Cortex of kidney (tissue), 1 donor: ENCODE results near the gene CNTROB.

Experiments
- DNase-seq: peaks from one replicate; lab custom pipeline; 2025; lab: John Stamatoyannopoulos, UW

CNTROB gene

DNA sequence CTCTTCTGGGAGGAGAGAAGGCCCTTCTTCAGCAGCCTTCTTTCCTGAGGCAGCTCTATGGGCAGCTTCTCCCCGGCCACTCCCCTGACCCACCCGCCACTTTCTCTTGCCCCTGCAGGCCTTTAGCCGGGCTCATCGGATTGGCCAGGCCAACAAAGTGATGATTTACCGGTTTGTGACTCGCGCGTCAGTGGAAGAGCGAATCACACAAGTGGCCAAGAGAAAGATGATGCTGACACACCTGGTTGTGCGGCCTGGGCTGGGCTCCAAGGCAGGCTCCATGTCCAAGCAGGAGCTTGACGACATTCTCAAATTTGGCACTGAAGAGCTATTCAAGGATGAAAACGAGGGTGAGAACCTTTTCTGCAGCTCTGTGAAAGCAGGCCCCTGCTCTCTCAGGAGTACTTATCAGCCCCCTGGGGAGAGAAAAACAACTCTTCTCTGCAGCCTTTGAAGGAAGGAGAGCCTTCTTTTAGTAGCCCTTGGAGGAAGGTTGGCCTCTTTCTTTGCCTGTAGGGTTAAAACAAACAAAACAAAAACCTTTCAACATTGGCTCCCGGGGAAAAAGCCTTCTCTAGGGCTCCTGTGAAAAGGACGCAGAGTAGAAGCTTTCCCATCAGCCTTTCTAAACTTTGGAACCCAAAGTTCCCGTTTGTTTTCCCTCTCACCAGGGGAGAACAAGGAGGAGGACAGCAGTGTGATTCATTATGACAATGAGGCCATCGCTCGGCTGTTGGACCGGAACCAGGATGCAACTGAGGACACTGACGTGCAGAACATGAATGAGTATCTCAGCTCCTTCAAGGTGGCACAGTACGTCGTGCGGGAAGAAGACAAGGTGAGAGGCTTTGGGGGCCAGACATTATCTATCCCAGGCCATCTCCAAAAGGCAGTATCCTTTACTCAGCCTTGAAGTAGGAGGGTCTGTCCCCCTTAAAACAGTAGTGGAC lies 28.6 kb upstream of the CNTROB start:
- no peak for DNase-seq

DNA sequence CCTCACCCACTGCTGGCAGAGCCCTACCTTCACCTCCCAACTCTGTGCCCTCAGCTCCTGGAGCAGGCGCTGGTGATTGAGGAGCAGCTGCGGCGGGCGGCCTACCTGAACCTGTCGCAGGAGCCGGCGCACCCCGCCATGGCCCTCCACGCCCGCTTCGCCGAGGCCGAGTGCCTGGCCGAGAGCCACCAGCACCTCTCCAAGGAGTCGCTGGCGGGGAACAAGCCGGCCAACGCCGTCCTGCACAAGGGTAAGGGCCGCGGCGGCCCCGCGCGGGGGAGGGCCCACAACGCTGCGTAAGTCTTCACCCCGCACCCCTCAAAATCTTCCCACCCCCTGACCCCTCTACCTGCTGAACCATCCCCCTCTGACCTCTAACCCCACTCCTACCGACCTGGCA lies 22.9 kb upstream of the CNTROB start:
- no peak for DNase-seq

DNA sequence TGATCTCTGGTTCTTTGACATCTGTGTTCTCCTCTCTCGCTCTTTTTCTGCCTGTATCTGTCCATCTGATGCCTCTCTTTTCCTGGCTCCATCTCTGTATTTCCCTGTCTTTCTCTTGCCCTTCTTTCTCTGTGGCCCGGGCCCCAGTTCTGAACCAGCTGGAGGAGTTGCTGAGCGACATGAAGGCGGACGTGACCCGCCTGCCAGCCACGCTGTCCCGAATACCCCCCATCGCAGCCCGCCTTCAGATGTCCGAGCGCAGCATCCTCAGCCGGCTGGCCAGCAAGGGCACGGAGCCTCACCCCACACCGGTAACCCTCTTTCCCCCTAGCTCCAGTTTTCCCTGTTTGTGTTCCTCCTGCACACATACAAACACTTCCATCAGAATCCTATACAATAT lies 21.7 kb upstream of the CNTROB start:
- DNase-seq = no peak

DNA sequence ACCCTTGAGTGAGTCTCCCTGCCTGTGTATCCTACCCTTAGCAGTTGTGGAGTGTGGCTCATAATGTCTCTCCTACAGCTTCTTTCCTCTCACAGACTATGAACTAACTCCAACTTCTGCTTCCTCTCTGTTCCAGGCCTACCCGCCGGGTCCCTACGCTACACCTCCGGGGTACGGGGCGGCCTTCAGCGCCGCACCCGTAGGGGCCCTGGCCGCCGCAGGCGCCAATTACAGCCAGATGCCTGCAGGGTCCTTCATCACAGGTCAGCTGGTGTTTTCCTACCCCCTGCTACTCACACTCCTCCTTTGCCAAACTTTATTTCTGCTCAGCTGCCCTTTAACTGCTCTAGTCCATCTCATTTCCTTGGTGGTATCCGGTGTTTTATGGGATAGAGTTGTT lies 21.3 kb upstream of the CNTROB start:
- DNase-seq = no peak

DNA sequence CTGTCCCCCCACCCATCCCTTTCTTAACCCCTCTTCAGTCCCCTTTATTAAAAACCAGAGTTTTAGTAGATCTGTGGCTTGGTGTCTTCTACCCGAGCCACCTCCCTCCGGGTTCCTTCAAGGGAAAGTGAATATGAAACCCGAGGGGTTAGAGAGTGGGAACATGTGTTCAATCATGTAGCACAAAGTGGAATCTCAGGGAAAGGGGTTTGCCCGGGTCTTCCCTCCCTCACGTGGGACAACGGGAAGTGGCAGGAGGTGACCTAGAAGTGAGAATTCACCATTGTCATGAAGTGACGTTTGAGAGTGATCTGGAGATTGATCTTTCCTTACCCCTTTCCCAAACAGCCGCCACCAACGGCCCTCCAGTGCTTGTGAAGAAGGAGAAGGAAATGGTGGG lies 20.9 kb upstream of the CNTROB start:
- DNase-seq = no peak

DNA sequence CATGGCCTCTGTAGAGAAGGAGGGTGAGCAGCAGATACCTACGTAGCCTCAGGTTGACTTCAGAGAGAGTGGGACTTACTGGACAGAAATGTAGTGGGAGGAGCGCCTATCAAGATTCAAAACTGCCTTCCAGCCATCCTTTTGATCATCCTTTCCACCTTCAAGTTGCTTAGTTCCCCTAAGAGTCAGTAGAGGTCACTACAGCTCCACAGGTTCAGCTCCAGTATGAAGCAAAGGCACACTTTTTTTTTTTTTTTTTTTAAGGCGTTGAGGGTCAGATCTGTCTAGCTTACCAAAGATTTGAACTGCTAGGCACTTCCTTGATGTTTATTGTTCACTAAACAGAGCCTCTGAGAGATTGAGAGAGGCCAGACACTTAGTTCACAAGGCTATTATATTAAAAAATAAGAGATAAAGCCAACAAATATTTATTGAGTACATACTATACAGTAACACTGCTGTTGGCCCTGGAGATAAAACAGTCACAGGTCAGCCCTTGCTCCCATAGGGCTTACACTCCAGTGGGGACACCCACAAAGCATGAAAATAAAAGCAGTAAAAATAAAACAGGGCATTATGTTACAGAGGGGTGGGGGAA lies 19.0 kb upstream of the CNTROB start:
- no peak for DNase-seq

DNA sequence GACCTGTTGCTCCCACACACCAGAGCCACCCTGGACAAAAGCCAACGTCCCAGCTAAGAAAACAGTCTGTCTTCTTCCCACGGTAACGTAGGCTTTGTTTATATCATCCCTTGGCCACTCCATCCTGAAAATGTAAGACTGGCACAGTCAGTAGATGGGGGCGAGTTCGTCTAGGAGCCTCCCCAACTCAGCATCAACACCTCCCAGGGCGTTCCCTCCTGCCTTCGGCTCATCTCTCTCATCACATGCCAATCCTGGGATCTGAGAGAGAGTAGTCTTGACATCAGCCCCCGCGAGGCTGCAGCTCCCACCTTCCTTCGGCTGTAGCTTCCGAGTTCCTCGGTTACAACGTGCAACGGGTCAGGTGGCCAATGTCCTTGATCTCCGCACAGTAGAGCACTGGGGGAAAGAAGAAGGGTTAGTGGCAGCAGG lies 16.8 kb upstream of the CNTROB start:
- no peak for DNase-seq

DNA sequence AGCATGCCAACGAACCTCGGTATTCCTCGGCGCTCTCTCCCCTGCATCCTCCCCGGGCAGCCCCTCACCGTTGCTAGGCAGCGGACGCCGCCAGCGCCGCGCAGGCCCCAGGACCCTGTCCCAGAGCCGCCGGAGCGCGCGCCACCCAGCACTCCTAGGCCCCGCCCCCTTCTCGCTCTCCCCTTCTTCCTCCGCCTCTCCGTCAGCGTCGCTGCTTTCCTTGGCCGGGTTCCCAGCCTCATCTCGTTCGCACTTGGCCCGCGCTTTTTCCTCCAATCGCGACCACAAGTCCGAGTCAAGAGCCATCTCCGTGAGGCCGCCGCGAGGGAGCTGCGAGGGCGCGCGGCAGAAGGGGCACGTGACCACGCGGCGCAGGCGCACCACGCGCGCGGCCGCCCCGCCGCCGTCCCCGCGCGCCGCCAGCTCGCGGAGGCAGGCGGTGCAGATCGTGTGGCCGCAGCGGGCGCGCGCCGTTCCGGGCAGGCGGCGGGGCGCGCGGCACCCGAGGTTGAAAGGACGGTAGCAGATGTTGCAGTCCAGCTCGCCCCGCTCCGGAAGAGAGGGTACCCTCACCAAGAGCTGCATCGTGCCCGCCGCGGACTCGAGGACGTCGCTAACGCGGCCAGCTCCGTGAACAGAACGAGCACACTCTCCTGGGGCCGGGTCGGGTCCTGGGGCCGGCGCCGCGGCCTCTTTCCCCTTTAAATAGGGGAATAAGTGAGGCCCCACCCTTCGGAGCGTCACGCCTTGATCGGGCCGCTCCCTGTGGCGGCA lies 16.2 kb upstream of the CNTROB start, which contains the start of gene RNF227:
Gene RNF227, minus strand, starts transcription at position 679 of the 774 bp plus-strand sequence. Its CDS starts 94 bp downstream, at position 585.
- no peak for DNase-seq

DNA sequence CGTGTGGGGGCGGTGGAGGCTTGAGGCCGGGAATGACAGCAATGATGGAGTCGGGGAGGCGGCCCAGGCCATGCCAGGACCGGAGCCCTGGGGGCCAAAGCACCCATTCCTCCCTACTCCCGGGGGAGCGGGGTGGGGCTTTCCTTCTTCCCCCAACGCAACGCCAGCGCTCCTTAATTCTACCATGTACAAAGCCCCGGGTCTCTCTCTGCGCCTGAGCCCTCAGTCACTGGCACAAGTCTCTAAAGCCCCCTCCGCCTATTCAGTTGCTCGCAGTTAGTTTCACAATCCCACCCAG lies 15.7 kb upstream of the CNTROB start:
- no peak for DNase-seq

DNA sequence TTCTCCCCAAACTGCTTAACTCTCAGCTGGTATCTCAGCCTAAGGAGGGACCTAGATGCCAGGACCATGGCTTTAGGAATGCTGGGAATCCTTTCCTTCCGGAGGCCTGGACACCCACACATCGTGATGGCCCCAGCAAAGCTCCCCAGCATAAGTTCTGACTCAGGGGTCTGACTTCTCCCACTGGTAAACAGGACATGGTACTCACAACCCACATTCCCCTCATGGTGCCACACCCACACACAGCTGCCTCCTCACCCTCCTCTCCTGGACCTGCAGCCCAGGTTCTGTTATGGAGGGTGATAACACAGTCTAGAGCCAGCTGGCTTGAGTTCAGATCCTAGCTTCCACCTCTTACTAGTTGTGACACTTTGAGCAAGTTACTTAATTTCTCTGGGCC lies 15.2 kb upstream of the CNTROB start:
- DNase-seq = no peak

DNA sequence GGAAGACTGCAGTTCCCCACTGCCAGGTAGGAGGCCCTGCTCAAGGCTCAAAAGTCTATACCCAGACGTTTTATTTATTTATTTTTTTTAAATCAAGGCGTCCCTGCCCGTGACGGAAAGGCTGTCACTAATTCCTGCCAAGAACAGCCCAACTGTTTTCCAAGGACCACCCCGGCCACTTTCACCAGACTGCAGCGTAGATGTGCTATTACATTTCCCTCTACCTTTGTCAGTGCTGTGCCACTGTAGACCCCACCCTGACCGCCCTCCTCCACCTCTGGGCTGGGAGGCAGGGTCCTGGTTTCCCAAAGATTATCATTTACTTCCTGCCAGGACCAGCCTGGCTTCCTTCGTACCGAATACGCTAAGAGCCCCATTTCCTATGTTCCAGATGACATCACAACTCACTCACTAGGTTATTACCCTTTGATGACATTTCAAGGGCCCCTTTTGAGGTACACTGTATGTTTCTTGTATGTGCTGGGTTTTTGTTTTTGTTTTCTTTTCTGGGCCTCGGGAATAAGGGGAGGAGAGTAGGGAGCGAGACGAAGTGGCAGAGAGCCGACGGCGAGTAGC lies 9.6 kb upstream of the CNTROB start:
- no peak for DNase-seq

DNA sequence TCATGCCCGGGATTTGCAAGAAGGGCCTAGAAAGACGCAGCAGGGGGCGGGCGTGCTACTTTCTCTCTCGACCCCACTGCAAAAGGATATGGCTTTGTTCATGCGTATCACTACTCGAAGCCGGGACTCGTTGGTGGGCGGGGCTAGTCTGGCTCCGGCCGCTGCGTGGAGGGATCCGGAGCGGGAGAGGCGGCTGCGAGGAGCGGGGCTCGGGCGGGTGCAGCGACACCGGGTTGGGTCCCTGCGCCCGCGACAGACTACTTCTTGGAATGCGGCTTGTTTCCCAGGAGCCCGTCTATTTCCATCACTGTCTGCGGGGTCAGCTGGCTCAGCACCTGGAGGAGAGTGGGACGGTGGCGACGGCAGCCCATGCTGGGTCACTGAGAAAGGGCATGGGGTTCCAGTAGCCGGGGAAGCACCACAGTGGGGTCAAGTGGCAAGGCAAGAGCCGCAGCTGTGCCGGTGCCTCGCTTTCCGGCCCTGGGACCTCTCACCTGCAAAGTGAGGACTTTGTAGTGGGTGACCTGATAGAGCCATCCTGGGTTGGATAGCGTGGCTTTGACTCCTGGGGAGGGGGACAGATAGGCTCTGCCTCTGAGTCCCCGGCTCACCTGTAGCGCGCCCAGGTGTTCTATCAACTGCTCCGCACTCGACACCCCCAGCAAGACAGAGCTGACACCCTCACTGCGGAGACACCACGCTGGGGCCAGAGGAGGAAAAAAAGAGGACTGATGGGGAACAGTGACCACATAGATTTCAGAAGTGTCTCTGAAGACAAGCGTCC lies 9.0 kb upstream of the CNTROB start:
- no peak for DNase-seq

DNA sequence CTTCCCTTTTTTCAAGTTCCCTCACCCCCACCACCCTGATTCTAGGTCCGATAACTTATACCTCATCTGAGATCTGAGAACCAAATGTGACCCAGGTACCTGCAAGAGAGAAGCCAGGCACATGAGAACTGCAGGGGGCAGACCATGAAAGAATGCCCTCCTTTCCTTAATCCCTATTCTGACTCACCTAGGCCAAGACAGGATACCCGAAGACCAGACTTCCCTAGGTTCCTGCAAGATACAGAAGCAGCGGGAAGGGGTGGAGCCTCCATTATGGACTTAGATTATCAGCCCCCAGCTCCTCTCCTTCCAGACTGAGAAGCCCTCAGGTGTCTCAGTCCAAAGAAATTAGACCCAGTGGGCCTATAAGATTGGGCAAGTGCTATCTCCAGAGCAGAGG lies 4.4 kb upstream of the CNTROB start:
- no peak for DNase-seq

DNA sequence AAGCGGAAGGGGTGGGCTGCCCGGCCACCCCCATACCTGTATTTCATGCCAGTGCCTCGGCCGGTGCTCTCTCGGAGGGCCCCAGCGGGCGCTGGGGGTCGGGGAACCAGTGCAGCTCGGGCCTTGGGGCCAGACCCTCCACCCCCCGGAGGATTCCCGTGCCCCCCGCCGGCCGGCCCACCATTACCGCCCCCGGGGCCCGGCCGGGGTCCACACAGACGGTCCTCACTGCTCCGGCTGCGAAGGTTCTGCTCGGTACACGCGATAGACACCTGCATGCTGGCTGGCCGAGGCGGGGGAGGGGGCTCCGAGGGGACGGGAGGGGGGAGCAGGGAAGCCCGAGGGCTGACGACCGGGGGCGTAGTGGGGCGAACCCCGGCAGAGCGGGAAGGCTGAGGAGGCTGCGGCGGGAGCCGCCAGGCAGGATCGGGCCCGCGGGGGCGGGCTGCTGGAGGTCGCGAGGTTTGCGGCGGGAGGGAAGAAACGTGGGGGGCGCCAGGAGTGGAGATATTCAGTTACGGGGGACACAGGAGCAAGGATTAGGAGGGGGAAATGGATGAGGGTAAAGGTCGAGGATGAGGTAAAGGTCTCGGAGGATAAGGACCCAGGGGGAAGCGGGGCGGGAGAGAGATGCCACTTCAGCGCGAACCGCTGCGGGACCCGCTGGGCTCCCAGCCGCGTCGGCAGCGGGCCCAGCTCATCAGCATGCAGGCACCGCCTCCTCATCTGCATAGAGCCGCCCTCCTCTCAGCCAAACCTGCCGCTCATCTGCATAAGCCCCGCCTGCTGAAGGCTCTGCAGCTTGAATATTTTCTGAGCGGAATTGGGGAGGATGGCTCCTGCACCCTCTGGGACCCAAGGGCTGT lies 2.6 kb upstream of the CNTROB start, which contains the start of gene KCNAB3:
Gene KCNAB3, minus strand, starts transcription at position 699 of the 866 bp plus-strand sequence. Its CDS starts 421 bp downstream, at position 278.
- DNase-seq = no peak

DNA sequence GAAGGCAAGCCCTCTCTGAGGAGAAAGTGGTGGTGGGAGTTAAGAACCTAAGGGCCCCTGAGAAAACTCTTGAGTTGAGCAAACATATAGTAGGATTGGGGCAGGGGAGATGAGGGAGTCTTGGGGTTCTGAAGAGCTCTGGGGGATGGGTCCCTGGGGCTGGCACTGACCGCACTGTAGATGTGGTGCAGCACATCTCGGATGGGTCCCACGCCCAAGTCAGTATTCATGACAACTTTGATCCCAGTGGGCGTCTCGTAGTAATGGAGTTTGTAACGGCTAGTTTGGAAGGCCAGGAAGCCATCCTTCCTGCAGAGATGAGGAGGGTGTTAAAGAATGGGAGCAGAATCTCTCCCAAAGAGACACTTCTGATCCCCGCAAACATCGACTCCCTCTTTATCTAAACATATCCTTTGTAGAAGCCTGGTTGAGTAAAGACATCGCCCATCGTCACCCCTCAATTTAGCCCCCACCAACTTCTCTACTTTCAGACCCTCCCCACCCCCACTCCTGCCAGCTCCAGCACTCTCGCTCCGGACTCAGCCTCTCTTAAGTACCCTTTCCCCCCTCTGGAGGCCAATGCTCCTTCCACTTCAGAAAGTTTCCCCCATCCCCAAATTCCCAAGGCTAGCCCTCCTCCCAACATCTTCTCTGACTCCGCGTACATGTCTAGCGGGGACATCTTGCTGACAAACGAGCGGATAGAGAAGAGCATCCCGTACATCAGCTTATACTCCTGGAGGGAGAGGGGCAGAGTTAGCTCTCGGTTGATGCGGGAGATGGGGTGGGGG lies 970 bp upstream of the CNTROB start:
- no peak for DNase-seq

DNA sequence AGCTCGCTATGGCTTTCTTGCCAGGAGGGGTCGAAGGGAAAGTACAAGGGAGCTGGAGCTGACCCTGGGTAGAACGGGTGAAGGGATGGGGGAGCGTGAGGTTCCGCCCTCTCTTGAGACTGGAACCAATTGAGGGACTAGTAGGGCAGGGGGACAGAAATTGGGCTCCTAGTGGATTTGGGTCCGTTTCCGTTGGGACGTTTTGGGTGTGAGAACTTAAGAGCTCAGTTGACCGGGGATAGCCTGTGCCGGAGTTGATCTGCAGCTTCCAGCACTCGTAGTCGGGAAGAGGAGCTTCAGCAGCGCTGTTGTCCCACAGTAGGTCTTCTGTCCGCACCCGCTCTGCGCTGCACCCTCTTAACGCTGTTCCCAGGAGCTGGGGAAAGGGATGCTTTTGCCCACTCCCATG lies 481 bp downstream of the CNTROB start:
- DNase-seq = no peak

DNA sequence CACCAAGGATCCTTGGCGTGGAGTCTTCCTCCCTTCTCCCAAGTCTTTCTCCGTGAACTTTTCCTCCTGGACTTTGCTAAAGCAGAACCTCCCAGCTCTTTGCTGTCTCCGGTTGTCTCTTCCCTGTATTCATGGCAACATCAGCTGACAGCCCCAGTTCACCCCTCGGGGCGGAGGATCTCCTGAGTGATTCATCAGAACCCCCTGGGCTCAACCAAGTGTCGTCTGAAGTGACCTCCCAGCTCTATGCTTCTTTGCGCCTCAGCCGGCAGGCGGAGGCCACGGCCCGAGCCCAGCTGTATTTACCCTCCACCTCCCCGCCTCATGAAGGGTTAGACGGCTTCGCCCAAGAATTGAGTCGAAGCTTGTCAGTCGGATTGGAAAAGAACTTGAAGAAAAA lies 943 bp downstream of the CNTROB start:
- no peak for DNase-seq

DNA sequence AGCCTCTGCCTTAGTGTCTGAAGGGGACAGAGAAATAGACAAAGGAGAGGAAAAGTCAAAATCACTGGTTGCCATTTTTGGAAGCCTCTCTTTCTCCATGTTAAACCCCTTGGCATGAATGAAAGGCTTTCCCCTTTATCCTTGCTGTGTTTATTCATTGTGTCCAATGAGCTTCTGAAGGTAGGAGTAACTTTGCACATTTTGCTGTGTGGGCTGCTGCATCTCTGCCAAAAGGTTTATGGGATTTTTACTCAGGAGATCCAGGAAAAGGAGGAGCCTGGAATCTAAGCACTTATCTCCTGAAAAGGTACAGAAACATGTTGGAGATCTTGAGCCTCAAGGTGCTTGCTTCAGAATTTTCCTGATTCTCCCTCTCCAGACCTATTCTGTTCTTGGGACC lies 3.9 kb downstream of the CNTROB start:
- DNase-seq = no peak

DNA sequence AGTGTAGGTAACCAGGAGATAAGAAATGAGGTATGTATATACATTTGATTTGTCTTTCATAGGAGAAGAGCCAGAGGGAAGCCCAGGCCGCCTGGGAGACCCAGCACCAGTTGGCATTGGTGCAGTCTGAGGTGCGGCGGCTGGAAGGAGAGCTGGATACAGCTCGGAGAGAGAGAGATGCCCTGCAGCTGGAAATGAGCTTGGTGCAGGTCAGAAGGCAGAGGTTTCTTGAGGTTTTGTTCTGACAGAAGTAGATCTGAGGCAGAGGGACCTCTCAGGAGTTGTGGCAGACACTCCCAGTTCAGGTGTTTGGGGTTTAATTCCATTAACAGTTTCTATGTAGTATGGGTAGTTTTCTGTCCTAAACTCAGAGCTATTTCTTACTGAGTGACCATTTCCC lies 8.0 kb downstream of the CNTROB start:
- DNase-seq = no peak

DNA sequence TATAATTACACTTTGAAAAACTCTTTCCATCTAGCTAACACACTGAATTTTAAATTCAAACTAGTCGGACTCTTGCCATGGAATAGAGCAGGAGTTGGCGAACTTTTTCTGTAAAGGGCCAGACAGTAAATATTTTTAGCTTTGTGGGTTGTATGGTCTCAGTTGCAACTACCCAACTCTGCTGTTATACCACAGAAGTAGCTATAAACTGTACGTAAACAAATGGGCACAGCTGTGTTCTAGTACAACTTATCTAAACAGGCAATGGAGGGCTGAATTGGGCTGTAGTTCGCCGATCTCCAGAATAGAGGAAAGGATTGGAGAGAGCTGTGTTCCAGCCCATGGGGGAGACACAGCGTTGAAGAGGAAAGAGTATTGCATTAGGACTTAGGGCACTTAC lies 8.7 kb downstream of the CNTROB start:
- no peak for DNase-seq
